SU-DHL-6 (cell line): ENCODE results near the gene GFOD1.

Experiments
- EZH2phosphoT487 ChIP-seq: fragments of 200-600 bp; sonication (generic), shearing (Covaris generic); conservative IDR thresholded peaks from 2 replicates; pipeline ENCODE4 v1.6.1; 2018; ENCODE audit warnings: mild to moderate bottlenecking, antibody characterized with exemption, low read length, moderate library complexity, mixed read lengths
- TF ChIP-seq, protein P1 (sequence below): fragments of 200-600 bp; sonication (generic); IDR thresholded peaks from one replicate; pipeline ENCODE4 v1.5.1; 2017; ENCODE audit warnings: antibody characterized with exemption, mild to moderate bottlenecking, low read length, moderate library complexity; ENCODE audit not compliant: insufficient read depth, poor library complexity, severe bottlenecking

DNA sequence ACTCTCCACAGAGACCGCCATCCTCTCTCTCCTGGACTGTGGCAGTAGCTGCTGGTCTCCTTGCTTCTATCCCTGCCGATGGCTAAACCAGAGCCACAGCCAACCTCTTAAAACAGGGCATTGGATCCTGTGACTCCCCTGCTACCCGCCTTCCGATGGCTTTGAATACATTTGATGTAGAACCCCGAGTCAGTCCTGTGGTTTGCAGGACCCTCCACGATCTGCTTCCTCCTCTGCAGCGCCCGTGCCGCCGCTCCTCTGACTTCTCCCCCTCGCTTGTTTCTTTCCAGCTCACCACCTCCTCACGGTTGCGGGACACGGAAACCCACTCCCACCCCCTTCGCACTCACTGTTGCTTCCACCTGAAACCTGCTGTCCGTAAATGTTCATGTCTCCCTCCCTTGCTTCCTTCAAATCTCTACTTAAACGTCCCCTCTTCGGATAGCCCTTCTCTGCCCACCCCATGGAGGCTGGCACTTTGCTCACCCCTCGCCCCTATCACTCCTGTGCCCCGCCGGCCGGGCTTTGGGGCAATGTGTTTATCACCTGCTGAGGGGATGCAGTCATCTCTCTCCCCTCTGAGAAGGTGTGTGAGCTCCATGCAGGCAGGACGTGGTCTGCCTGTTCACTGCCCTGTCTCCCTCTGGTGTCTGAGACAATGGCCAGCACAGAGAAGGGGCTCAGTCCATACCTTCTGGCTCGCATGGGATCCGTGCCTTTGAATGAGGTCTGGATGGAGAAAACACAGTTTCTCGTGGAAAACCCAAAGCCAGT lies 67.8 kb downstream of the GFOD1 start:
- TF ChIP-seq, protein P1, sequence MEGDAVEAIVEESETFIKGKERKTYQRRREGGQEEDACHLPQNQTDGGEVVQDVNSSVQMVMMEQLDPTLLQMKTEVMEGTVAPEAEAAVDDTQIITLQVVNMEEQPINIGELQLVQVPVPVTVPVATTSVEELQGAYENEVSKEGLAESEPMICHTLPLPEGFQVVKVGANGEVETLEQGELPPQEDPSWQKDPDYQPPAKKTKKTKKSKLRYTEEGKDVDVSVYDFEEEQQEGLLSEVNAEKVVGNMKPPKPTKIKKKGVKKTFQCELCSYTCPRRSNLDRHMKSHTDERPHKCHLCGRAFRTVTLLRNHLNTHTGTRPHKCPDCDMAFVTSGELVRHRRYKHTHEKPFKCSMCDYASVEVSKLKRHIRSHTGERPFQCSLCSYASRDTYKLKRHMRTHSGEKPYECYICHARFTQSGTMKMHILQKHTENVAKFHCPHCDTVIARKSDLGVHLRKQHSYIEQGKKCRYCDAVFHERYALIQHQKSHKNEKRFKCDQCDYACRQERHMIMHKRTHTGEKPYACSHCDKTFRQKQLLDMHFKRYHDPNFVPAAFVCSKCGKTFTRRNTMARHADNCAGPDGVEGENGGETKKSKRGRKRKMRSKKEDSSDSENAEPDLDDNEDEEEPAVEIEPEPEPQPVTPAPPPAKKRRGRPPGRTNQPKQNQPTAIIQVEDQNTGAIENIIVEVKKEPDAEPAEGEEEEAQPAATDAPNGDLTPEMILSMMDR = no peak
- no peak for TF ChIP-seq EZH2phosphoT487
